ENCODE data around the gene WDR90. TPM values are rescaled to one million over a fixed set of nuclear protein-coding genes. Genes with fewer than 3 reads are reported as not detected.
A peak's percentile ranks its signal among the peaks of the same experiment; 100 is the strongest.

WDR90 gene
- total RNA-seq, 4 donors from 2014 or later = 7.2 to 26.5 (median 15.8) TPM

GRCh38 chr16:640614-641013, 8.6 kb upstream of the WDR90 start:
- TF ChIP-seq POLR2A (IDR thresholded peaks at IDR 0.05) = no peak
- TF ChIP-seq CTCF (IDR thresholded peaks at IDR 0.05) = no peak
- DNase-seq = no peak
- Histone ChIP-seq H3K9me3 (no peaks in the 10 kb centered on the region), H3K4me3 (peak overlapping the region in 1 of 4 donors; percentile 68), H3K4me1 (peaks cover 17 to 64% (median 27%) of the 10 kb centered on the region in 3 donors), H3K27ac (peak overlapping the region in 1 of 4 donors; percentile 76), H3K36me3 (no peaks in the 10 kb centered on the region), H3K27me3 (no peaks in the 10 kb centered on the region)
- intact Hi-C loops (cut with DNase I) = no loop called here
- WGBS, 2 donors = no CpG with 5 or more reads among the region's 5 CpGs

- peak within 1 kb of the TSS; percentile 76 to 90 (median 84) for H3K27ac ChIP-seq
- H3K36me3 ChIP-seq = no peaks in the 10 kb centered on the region
- H3K27me3 ChIP-seq = no peaks in the 10 kb centered on the region
- DNase-seq = no peak
- H3K9me3 ChIP-seq = no peaks in the 10 kb centered on the region
- intact Hi-C loops (cut with DNase I) = no loop called here
- H3K4me3 ChIP-seq = peak within 1 kb of the TSS; percentile 59 to 97 (median 76)
- no CpG with 5 or more reads among the region's 81 CpGs for WGBS, 2 donors
- TF ChIP-seq CTCF (IDR thresholded peaks at IDR 0.05) (no peak), POLR2A (IDR thresholded peaks at IDR 0.05) (peak in 2 of 4 donors; percentile 55 to 66)
- H3K4me1 ChIP-seq = peaks cover 24 to 69% (median 25%) of the 10 kb centered on the region in 3 donors
Observed at GRCh38 chr16:641326-642188, 7.6 kb upstream of the WDR90 start, which contains the start of gene MCRIP2. MCRIP2 (plus strand) TSS chr16:641828; CDS start chr16:641992, 164 bp downstream.

- Histone ChIP-seq H3K4me3 (peak overlapping the region; percentile 59 to 97 (median 76)), H3K27me3 (no peaks in the 10 kb centered on the region), H3K4me1 (peaks cover 24 to 74% (median 29%) of the 10 kb centered on the region in 3 donors), H3K9me3 (no peaks in the 10 kb centered on the region), H3K36me3 (no peaks in the 10 kb centered on the region), H3K27ac (peak overlapping the region; percentile 76 to 90 (median 84))
- no peak for TF ChIP-seq CTCF (IDR thresholded peaks at IDR 0.05)
- TF ChIP-seq POLR2A (IDR thresholded peaks at IDR 0.05) = no peak
- intact Hi-C loops (cut with DNase I) = no loop called here
- WGBS, 2 donors = 0 to 7% methylated on average over 3 of the region's 72 CpGs
- no peak for DNase-seq
Observed at GRCh38 chr16:642189-643049, 6.7 kb upstream of the WDR90 start.

GRCh38 chr16:643050-643368, 6.2 kb upstream of the WDR90 start:
- Histone ChIP-seq H3K27ac (peak overlapping the region; percentile 61 to 90 (median 84)), H3K4me3 (peak overlapping the region; percentile 59 to 97 (median 76)), H3K4me1 (peaks cover 27 to 74% (median 32%) of the 10 kb centered on the region in 3 donors), H3K9me3 (no peaks in the 10 kb centered on the region), H3K27me3 (no peaks in the 10 kb centered on the region), H3K36me3 (no peaks in the 10 kb centered on the region)
- WGBS, 2 donors = 30 to 94% methylated on average over 2 of the region's 13 CpGs
- DNase-seq = no peak
- TF ChIP-seq POLR2A (IDR thresholded peaks at IDR 0.05) (no peak), CTCF (IDR thresholded peaks at IDR 0.05) (no peak)
- intact Hi-C loops (cut with DNase I) = no loop called here
